ENCODE results near the gene RNF43.

- TF ChIP-seq POLR2A (IDR thresholded peaks at IDR 0.05) (no peak), CTCF (IDR thresholded peaks at IDR 0.05) (no peak)
Measured at GRCh38 chr17:58380207-58381123, 36.9 kb downstream of the RNF43 start.
